ELF-1 (cell line): ENCODE measurements around the gene RAB4B.
"Not testable (repeated sequence)": the region's sequence is repeated elsewhere in the genome, so short reads cannot be mapped to it uniquely, and the experiment has no call there.

Source experiments
- DNase-seq: peaks from one replicate; pipeline ENCODE4 v3.0.0-alpha.2; 2016; ENCODE audit warnings: low read depth, low spot score

RAB4B gene

GRCh38 chr19:40822704-40823553 is 44.9 kb downstream of the RAB4B start:
- peak; percentile 70 for DNase-seq

DNA sequence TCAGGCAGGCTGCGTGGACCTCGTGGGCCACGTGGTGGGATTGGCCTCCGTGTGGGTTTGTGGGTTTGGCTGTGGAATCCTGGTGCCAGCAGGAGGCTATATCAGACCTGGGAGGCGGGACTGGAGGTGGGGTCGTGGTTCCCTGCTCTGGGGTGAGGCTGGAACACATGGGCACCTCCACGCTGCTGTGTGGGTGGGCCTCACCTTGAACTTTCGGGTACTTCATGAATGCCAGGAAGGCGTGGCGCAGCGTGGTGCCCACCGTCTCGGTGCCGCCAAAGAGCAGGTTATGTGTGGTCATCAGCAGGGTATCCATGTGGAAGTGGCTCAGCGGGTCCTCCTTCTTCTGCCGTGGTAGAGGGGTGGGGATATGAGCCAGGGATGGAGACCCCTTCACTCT is 46.9 kb downstream of the RAB4B start:
- not testable (repeated sequence) for DNase-seq

- DNase-seq, result not testable (repeated sequence)
These were observed 47.5 kb downstream of the RAB4B start for GRCh38 chr19:40825460-40826095.

DNA sequence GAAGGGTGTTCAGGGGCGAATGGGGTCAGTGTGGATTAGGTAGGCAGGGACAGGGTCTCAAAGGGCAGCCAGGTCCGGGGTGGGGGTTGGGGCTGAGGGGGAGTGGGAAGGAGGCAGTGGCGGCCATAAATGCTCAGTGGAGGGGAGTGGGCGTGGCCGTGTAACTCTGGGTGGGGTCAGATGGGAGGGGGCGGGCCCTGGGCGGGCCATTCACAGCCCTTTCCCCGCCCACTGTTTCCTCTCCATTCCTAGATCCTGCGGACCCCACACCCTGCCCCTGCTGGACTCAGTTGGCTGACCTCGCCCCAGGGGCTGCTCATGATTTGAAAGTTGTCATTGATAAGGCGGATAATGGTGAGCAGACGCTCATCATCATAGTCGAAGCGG is 48.3 kb downstream of the RAB4B start:
- not testable (repeated sequence) for DNase-seq

- not testable (repeated sequence) for DNase-seq
These were observed 48.8 kb downstream of the RAB4B start for GRCh38 chr19:40826699-40827385.

GRCh38 chr19:40827386-40828247 is 49.6 kb downstream of the RAB4B start:
- DNase-seq, result no peak

GRCh38 chr19:40829205-40829604 is 51.2 kb downstream of the RAB4B start:
- no peak for DNase-seq

DNA sequence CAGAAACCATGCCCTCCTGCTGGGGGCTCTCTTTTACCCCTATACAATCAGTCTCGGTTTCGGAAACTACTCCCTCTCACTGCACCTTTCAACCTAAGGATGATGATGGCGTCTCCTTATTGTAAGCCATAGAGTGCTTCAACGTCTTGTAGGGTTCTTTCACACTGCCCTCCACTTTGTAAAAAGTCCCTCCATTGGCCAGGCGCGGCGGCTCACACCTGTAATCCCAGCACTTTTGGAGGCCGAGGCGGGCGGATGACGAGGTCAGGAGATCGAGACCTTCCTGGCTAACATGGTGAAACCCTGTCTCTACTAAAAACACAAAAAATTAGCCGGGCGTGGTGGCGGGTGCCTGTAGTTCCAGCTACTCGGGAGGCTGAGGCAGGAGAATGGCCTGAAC is 52.7 kb downstream of the RAB4B start:
- not testable (repeated sequence) for DNase-seq

DNA sequence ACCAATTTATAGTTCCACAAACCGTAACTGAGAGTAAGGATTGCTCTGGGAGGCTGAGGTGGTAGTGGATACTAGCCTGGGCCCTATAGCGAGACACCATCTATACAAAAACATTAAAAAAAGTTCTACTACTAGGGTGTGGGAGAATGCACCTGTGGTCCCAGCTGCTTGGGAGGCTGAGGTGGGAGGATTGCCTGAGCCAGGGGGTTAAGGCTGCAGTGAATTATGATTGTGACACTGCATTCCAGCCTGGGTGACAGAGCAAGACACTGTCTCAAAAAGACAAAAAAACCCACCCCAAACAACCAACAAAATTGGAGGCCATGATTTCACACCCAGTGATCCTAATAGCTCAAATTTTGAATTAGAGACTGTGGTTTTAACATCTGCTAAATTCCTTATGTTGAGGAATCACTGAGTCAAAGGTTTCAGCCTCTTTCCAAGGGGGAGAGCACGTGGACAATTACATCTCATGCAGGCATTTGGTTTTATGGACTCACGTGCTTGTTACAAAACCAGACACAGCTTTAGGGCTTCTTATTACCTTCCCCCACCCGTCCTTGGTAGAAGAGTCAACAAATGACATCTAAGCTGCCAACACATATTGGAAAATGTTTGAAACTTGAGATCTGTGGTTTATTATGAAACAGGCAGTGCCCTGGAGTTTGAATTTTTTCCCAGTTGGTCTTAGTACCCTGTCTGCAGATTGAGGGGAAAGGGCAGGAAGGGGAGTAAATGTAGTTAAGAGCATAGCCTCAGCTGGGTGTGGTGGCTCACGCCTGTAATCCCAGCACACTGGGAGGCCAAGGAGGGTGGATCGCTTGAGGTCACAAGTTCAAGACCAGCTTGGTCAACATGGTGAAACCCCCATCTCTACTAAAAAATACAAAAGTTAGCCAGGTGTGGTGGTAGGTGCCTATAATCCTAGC is 53.7 kb downstream of the RAB4B start:
- DNase-seq, result peak; percentile 33

- DNase-seq, result not testable (repeated sequence)
These were observed 54.4 kb downstream of the RAB4B start for GRCh38 chr19:40832431-40832790.

- DNase-seq, result not testable (repeated sequence)
These were observed 55.9 kb downstream of the RAB4B start for GRCh38 chr19:40833728-40834533.

GRCh38 chr19:40836754-40837429 is 58.8 kb downstream of the RAB4B start:
- DNase-seq, result no peak

DNA sequence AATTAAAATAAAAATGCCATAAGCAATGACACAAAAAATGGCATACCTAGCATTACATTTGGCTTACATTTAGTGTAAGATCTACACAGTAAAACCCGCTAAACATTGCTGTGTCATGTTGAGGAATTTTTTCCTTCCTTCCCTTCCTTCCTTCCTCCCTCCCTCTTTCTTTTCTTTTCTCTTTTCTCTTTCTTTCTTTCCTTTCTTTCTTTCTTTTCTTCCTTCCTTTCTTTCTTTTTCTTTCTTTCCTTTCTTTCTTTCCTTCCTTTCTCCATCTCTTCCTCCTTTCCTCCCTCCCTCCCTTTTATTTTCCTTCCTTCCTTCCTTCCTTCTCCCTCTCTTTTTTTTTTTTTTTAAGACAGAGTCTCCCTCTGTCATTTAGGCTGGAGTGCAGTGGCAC is 60.4 kb downstream of the RAB4B start:
- DNase-seq, result not testable (repeated sequence)

- not testable (repeated sequence) for DNase-seq
These were observed 64.0 kb downstream of the RAB4B start for GRCh38 chr19:40842012-40842411.

DNA sequence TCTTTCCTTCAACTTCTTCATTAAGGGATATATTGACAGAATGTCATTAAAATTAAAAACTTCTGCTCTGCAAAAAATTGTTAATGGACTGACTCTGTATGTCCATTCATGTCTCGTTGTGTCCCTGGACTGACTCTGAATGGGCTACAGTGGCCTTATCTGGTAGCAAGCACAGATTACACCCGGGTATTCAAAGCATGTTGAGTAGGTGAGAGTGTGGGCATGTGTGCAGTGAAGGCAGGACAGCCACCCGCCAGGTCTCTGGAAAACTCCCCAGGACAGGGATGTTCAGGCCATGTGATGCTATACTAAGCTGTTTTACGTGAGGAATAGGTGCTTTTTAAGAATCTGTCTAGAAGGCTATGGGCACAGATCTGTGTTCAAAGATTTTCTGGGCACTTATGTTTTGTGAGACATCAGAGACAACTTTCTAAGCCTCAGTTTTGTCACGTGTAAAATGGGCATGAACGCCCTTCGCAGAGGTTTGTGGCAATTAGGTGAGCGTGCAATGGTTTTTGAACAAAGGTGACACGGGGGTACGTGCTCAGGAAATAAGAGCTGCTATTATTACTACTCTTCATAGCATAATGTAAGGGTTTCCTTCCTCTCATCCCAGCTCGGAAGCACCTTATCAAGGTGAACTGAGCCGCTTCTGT is 65.1 kb downstream of the RAB4B start:
- DNase-seq, result not testable (repeated sequence)

GRCh38 chr19:40843653-40844052 is 65.6 kb downstream of the RAB4B start:
- DNase-seq, result peak; percentile 27
